ES-I3 (cell line): ENCODE results near the gene SPATA2L.
"Not testable (repeated sequence)": the region's sequence is repeated elsewhere in the genome, so short reads cannot be mapped to it uniquely, and the experiment has no call there.

Experiments
- H3K36me3 ChIP-seq: 2 replicates; pipeline ENCODE4 v1.6.1; 2013; ENCODE audit warnings: mild to moderate bottlenecking, low read length, control low read depth, moderate library complexity; ENCODE audit not compliant: insufficient read depth
- H3K4me1 ChIP-seq: 2 replicates; pipeline ENCODE4 v1.6.1; 2013; ENCODE audit warnings: mild to moderate bottlenecking, control low read depth, low read length; ENCODE audit not compliant: insufficient read depth
- H3K9ac ChIP-seq: 2 replicates; pipeline ENCODE4 v1.6.1; 2013; ENCODE audit warnings: low read depth, mild to moderate bottlenecking, low read length, moderate library complexity
- H3K9me3 ChIP-seq: 2 replicates; pipeline ENCODE4 v1.6.1; 2013; ENCODE audit warnings: mild to moderate bottlenecking, low read length, moderate library complexity; ENCODE audit not compliant: control insufficient read depth, insufficient read depth

Gene SPATA2L

GRCh38 chr16:89704281-89704680 lies 2.8 kb upstream of the SPATA2L start:
- no peaks in the 10 kb centered on the region for H3K9me3 ChIP-seq
- H3K36me3 ChIP-seq: no peaks in the 10 kb centered on the region
- H3K4me1 ChIP-seq: peaks cover 4% of the 10 kb centered on the region
- no peak overlapping the region for H3K9ac ChIP-seq

GRCh38 chr16:89700649-89701424 lies 668 bp downstream of the SPATA2L start:
- Histone ChIP-seq H3K36me3 (no peaks in the 10 kb centered on the region), H3K9ac (peak overlapping the region; percentile 54), H3K4me1 (no peaks in the 10 kb centered on the region; the same call in 1 of the 2 replicates), H3K9me3 (no peaks in the 10 kb centered on the region)

GRCh38 chr16:89700100-89700648 lies 1.3 kb downstream of the SPATA2L start:
- H3K36me3 ChIP-seq: no peaks in the 10 kb centered on the region
- H3K9ac ChIP-seq: peak overlapping the region; percentile 54
- H3K4me1 ChIP-seq: no peaks in the 10 kb centered on the region; the same call in 1 of the 2 replicates
- H3K9me3 ChIP-seq: no peaks in the 10 kb centered on the region

GRCh38 chr16:89699629-89700099 lies 1.8 kb downstream of the SPATA2L start:
- H3K9ac ChIP-seq: peak overlapping the region; percentile 54; the same call in 1 of the 2 replicates
- H3K36me3 ChIP-seq, H3K4me1 ChIP-seq: not testable (repeated sequence)

GRCh38 chr16:89698717-89699116 lies 2.8 kb downstream of the SPATA2L start:
- not testable (repeated sequence) for H3K9me3 ChIP-seq, H3K4me1 ChIP-seq, H3K9ac ChIP-seq, H3K36me3 ChIP-seq

More at GRCh38 chr16:89699629-89700099, 1.8 kb downstream of the SPATA2L start:
- H3K9me3 ChIP-seq: not testable (repeated sequence)

- Histone ChIP-seq H3K9me3 (no peaks in the 10 kb centered on the region), H3K36me3 (no peaks in the 10 kb centered on the region), H3K9ac (no peak overlapping the region), H3K4me1 (no peaks in the 10 kb centered on the region; the same call in 1 of the 2 replicates)
Observed at GRCh38 chr16:89697616-89698331, 3.7 kb downstream of the SPATA2L start.

GRCh38 chr16:89697161-89697615 lies 4.3 kb downstream of the SPATA2L start:
- no peaks in the 10 kb centered on the region for H3K36me3 ChIP-seq

GRCh38 chr16:89696670-89697128 lies 4.8 kb downstream of the SPATA2L start:
- Histone ChIP-seq H3K9ac (no peak overlapping the region), H3K4me1 (no peaks in the 10 kb centered on the region; the same call in 1 of the 2 replicates)

More at GRCh38 chr16:89697161-89697615, 4.3 kb downstream of the SPATA2L start:
- Histone ChIP-seq H3K9ac (no peak overlapping the region), H3K4me1 (no peaks in the 10 kb centered on the region; the same call in 1 of the 2 replicates), H3K9me3 (no peaks in the 10 kb centered on the region)

GRCh38 chr16:89695875-89696669 lies 5.4 kb downstream of the SPATA2L start:
- Histone ChIP-seq H3K36me3 (no peaks in the 10 kb centered on the region), H3K9ac (no peak overlapping the region), H3K9me3 (no peaks in the 10 kb centered on the region), H3K4me1 (no peaks in the 10 kb centered on the region; the same call in 1 of the 2 replicates)

More at GRCh38 chr16:89696670-89697128, 4.8 kb downstream of the SPATA2L start:
- Histone ChIP-seq H3K36me3 (no peaks in the 10 kb centered on the region), H3K9me3 (no peaks in the 10 kb centered on the region)

- H3K9me3 ChIP-seq: no peaks in the 10 kb centered on the region
- H3K4me1 ChIP-seq: no peaks in the 10 kb centered on the region; the same call in 1 of the 2 replicates
- peak overlapping the region; percentile 30; the same call in 1 of the 2 replicates for H3K9ac ChIP-seq
Observed at GRCh38 chr16:89695086-89695874, 6.2 kb downstream of the SPATA2L start.

GRCh38 chr16:89694784-89695085 lies 6.8 kb downstream of the SPATA2L start:
- peak overlapping the region; percentile 30; the same call in 1 of the 2 replicates for H3K9ac ChIP-seq
- not testable (repeated sequence) for H3K36me3 ChIP-seq, H3K4me1 ChIP-seq, H3K9me3 ChIP-seq

More at GRCh38 chr16:89695086-89695874, 6.2 kb downstream of the SPATA2L start:
- H3K36me3 ChIP-seq: no peaks in the 10 kb centered on the region

GRCh38 chr16:89693931-89694783 lies 7.3 kb downstream of the SPATA2L start:
- Histone ChIP-seq H3K36me3 (no peaks in the 10 kb centered on the region), H3K9me3 (no peaks in the 10 kb centered on the region), H3K4me1 (no peaks in the 10 kb centered on the region), H3K9ac (no peak overlapping the region)
